NCI-H82 treated with DMSO at 0.1 percent for 48 hours (cell line): Measurements from ENCODE around the gene TRIM6.
"Not testable (repeated sequence)": the region's sequence is repeated elsewhere in the genome, so short reads cannot be mapped to it uniquely, and the experiment has no call there.

Experiments used
- DNase-seq: peaks from one replicate; lab custom pipeline; 2025; ENCODE audit not compliant: unreplicated experiment; lab: John Stamatoyannopoulos, UW

Gene TRIM6

DNA sequence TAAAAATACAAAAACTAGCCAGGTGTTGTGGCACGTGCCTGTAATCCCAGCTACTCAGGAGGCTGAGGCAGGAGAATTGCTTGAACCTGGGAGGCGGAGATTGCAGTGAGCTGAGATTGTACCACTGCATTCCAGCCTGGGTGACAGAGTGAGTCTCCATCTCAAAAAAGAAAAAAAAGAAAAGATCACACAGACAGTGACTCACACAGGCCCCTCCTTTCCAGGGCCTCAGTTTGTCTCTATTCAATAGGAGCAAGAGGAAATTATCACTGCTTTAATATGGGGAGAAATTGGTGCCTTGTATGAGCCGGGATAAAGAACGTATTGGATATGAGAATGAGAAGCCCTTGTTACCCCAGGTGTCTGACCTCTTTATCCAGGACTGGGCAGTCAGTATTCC, 6.4 kb downstream of the TRIM6 start:
- not testable (repeated sequence) for DNase-seq

DNA sequence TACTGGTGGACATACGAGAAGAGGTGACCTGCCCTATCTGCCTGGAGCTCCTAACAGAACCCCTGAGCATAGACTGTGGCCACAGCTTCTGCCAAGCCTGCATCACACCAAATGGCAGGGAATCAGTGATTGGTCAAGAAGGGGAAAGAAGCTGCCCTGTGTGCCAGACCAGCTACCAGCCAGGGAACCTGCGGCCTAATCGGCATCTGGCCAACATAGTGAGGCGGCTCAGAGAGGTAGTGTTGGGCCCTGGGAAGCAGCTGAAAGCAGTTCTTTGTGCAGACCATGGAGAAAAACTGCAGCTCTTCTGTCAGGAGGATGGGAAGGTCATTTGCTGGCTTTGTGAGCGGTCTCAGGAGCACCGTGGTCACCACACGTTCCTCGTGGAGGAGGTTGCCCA, 6.9 kb downstream of the TRIM6 start:
- DNase-seq, result no peak

DNA sequence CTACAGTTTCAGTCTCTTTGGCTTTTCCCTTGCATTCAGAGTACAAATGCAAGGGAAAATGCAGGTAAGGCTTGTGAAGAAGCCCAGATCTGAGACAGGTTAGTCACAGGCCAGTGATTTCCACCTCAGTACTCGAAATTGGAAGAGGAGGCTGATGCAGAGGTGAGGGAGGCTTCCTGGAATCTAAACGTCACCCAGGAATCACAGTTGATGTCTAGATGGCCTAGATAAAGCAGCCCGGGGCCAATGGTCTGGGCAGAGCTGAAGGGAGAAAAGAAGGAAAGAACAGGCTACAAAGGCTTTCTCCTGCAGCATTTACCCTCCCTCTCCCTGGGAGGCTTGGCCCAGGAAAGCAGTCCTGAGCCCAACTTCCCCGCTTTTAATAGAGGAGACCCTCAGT, 8.5 kb downstream of the TRIM6 start:
- no peak for DNase-seq

DNA sequence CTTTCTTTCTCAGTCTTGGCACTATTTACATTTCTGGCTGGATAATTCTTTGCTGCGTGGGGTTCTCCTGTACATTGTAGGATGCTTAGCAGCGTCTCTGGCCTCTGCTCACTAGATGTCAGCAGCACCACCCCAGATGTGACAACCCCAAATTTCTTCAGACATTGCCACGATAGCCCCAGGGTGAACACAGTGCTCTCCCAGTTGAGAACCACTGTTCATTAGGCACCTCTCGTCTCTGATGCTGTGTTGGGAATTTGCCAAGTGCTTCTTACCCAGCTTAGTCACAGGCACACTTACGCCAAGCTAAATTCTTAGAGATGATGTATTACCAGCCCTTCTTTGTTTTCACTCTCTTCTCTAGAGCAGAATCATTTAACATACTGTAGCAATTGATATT, 9.4 kb downstream of the TRIM6 start:
- no peak for DNase-seq

DNA sequence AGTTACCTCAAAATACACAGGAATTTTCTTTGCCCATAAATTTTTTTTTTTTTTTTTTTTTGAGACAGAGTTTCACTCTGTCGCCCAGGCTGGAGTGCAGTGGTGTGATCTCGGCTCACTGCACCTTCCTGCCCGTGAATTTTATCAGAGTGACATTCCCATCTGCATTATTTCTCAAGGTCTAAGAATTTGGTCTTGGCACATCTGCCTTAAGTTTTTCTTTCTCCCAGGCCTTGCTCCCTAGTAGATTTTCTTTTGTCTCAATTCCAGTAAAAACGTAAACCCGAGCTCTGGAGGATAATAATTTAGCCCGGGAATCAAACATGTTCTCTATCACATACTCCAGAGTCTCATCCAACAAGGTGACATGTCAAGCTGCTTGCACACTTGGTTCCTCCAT, 12.4 kb downstream of the TRIM6 start:
- DNase-seq, result no peak

DNA sequence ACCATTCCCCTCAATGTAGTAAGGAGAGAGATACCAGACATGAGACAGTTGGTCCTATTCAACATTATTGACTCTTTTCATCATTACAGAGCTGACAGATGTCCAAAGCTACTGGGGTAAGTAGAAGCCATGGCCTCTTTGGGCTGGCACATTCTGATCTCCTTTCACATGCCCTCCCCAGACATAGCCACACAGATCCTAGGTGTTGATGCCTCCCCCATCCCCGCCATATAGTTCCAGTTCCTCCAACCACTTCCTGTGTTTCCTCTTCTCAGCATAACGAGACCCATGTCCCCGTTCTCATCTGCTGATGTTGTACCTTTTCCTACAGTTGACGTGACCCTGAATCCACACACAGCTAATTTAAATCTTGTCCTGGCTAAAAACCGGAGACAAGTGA, 14.0 kb downstream of the TRIM6 start:
- DNase-seq, result no peak

DNA sequence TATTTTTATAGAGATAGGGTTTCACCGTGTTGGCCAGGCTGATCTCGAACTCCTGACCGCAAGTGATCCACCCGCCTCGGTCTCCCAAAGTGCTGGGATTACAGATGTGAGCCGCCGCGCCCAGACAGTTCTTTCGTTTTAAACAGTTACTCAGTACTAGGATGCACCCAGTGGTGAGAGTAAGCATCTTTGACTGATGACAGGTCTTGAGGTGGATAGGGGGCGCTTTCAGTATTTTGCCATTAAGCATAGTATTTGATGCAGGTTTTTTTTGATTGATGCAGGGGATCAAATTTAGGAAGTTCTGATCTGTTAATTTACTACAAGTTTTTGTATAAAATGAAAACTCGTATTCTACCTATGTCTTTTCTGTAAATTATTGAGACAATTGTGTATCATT, 15.2 kb downstream of the TRIM6 start:
- DNase-seq, result no peak

DNA sequence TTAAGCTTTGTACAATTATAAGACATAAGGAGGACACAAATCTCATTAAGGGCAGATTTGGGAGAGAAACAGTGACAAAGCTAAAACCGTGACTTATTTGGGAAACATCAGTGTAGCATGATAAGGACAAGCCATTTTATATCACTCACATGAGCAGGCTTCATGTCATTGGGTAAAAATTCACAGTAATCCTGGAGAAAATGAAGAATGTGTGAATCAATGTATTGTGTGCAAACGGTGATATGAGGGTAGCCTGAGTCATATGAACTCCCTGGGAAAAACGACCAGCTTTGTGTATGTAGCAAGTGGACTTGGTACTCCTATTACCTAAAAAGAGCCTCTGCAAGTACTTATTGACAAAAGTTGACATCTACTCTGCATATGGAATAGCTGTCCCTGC, 22.4 kb downstream of the TRIM6 start:
- no peak for DNase-seq

DNA sequence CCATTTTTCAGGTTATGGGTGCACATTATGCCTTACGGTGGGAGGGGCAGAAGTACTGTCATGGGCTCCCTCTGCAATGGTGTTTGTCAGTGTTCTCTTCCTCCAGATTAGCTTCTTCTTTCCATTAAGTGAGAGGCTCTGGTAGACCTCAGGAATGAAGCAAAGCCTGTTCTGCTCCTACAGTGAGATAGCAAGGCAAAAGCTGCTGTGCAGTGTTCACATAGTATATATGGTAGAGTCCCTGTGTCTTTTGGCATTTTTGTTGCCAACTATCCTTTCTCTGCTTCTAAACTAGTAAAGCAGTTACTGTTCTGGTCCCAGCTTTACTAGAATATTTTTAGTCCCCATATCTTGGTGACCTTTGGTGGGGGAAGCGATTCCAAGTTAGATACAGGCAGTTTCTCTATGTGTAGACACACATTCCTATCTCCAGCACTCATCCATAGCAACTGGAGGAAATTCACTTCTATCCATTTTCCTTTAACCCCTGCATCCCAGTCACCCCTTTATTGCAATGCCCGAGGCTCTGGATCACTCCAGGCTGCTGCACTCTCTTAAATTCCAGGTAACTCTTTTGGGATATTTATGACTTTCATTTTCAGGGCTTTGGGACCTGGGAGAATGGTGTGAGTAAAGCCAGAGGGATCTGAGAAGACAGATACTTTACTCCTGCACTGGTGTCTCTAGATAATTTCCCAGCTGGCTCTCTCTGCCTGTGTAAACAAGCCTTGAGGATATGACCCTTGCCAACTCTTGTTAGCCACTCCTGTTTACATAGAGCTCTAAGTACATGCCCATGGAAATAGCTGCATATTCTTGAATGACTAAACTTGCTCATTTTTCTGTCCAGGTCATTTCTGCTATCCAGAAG, 24.4 kb downstream of the TRIM6 start:
- no peak for DNase-seq

DNA sequence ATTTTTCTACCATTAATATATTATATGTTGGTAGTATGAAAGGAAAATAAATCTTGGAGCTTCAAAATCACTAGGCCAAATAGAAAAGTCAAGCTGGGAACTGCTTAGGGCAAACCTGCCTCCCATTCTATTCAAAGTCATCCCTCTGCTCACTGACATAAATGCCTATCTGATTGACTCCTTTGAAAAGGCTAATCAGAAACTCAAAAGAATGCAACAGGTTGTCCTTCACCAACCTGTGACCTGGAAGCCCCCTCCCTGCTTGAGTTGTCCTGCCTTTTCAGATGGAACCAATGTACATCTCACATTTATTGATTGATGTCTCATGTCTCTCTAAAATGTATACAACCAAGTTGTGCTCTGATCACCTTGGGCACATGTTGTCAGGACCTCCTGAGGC, 25.1 kb downstream of the TRIM6 start:
- DNase-seq, result no peak

DNA sequence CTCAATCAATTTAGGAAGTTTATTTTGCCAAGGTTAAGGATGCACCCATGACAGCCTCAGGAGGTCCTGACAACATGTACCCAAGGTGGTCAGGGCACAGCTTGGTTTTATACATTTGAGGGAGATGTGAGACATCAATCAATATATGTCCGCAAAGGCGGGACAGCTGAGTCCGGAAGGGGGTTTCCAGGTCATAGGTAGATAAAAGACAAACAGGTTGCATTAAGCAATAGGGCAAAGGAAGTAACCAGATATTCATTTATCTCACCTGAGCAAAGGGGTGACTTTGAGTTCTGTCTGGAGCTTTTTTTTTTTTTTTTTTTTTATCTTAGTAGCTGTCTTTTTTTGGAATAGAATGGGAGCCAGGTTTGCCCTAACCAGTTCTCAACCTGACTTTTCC, 26.4 kb downstream of the TRIM6 start:
- DNase-seq, result no peak

DNA sequence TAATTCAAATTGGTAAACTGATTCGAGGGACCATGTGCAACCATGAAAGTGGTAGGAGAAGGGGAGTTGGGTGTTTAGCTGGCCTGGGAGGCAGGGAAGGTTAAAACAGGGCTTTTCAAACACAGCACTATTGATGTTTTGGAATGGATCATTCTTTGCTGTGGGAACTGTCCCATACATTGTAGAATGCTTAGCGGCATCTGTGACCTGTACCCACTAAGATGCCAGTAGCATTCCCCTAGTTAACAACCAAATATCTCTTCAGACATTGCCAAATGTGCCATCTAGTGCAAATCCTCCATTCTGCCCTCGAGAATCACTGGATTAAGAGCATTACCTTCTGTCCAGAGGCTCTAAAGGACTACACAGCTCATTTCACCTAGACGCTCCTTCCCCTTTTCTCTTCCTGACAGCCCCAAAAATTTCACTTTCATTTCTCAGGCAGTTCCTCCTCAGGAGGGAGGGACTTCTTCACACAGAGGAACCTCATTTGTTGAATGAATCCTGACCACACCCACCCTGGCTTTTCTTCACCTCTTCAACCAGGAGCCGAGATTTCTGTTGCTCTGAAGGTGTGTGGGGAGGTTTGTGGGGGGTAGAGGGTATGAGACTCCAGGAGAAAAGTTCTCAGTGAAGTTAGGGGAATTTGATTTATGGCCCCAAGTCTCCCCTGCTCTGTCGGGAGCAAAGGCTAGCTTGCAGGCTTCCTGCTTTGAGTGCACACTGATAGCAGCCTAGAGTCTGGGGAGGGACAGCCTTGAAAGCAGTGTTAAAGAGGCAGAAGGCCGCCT, 28.2 kb downstream of the TRIM6 start, which contains the start of gene TRIM34:
TRIM34 (plus strand) TSS at position 513 of the 791 bp plus-strand sequence. CDS start 7,331 bp downstream, outside the sequence.
- DNase-seq, result no peak

DNA sequence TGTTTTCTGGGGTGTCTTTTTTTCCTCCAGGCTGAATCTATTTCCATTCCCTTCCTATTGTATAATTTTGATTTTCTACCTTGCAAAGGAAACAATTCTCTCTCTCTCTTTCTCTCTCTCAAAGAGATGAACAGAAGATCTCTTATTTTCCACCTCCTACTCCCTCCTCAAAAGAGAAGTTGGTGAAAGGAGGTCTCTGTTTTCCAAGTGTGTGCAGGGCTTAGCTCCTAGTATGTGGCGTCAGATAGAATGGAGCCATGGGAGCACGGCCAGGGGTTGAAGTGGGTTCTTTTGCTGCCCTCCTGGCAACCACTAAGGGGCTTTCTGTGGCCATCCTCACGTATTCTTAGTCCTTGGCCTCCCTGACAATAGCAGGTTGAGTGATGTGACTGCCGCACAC, 28.8 kb downstream of the TRIM6 start:
- DNase-seq, result no peak

DNA sequence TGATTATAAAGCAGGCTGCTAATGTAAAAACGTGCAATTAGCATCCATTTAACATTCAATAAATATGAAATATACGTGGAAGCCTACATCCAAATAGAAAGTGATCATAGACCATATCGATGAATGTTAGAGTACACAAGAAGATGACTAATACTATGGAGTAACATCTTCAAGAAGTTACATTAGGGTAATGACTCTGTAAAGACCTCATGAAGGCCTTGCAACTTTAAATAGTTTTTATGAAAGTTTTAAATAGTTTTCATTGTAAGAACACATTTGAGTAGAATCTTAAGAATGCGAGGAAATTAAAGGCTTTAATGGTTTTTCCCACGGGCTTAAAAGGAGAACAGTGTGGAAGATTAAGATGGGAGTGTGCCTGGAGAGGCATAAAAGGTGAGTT, 29.8 kb downstream of the TRIM6 start:
- no peak for DNase-seq

DNA sequence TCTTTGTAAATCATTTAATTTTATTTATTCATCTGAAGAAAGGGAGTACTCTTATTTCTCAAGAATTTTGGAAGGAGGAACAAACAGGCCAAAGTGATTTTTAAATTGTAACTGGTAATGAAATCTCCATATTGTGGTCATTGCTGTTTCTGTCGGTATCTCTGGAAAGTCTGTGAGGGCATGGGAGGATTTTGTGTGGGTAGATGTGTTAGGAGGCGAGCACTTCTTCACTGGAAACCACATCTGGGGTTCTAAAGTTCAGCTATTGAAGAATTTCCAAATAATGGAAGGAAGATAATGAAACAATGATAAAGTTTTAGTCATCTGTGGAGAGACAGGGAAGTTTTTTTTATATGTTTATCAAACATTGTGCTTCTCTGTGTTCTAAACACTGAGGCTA, 35.0 kb downstream of the TRIM6 start:
- no peak for DNase-seq

DNA sequence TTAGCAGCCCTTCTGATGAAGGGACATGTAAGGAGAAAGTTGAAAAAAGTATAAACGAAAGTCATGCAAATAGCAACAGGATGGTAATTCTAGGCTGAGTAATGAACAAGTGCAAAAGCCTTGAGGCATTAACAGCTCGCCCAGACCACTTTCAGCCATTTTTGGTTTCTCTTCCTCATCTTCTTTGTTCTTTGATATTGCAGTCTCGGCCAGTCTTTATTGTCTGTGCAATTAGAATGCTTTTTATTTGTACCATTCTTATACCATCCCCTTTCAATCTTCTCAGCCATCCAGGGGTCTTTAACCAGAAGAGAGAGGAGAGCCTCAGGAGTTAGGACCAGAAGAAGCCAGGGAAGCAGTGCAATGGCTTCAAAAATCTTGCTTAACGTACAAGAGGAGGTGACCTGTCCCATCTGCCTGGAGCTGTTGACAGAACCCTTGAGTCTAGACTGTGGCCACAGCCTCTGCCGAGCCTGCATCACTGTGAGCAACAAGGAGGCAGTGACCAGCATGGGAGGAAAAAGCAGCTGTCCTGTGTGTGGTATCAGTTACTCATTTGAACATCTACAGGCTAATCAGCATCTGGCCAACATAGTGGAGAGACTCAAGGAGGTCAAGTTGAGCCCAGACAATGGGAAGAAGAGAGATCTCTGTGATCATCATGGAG, 35.7 kb downstream of the TRIM6 start:
- DNase-seq, result no peak

DNA sequence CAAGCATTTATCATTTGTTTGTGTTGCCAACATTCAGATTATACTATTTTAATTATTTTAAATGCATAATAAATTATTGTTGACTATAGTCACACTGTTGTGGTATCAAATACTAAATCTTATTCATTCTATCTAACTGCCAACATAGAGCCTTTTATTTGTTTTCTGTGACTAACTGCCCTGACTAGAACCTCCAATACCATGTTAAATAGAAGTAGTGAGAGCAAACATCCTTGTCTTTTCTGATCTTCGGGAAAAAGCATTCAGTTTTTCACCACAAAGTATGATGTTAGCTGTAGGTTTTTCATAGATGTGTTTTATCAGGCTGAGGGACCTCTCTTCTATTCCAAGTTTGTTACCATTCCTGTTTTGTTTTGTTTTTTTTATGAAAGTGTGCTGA, 43.5 kb downstream of the TRIM6 start:
- no peak for DNase-seq

DNA sequence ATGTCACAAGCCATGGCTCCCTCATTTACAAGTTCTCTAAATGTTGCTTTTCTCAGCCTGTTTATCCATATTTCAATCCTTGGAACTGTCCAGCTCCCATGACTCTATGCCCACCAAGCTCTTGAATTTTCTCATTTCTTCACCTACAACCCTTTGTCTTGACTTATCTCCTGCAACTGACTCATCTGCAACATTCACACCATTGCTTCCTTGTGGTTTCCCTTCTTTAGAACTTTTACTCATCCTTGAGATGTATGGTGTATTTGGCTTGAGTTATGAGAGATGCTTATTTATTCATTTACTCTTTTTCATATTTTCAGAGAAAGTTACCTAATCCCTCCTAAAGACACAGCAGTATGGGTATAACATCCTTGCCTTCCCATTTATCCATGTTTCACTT, 47.1 kb downstream of the TRIM6 start:
- DNase-seq, result no peak

DNA sequence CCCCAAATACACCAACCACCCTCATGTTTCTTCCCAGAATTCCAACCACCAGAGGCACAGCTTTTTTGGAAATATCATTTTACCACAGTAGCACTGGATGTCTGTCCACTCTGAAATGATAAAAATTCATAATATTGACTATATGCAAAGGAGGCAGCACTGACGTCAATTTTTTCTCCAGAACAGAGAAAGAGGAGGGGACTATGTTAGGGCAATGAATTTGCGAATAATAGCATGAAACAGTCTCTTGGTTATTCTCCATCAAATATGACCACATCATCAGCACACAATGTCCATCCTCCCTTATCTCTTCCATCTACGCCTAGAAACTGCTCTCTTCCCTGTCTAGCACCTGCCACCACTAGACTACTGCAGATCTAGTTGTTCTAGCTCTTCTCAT, 49.7 kb downstream of the TRIM6 start:
- no peak for DNase-seq

DNA sequence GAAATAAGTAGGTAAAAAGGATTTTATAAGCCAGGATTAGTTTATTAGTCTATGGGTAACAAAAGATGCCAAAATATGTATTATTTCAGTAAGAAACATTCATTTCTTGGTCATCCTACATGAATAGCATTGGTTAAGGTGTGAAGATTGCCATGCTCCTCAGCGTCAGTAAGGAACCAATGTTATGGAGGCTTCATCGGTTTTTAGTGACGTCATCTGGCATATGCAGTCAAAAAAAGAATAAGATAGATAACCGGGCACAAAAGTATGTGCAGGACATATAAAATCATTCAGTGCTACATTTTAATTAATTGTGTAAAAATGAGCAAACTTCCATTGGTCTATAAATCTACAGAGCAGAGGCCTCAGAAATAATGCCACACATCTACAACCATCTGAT, 59.0 kb downstream of the TRIM6 start:
- no peak for DNase-seq

DNA sequence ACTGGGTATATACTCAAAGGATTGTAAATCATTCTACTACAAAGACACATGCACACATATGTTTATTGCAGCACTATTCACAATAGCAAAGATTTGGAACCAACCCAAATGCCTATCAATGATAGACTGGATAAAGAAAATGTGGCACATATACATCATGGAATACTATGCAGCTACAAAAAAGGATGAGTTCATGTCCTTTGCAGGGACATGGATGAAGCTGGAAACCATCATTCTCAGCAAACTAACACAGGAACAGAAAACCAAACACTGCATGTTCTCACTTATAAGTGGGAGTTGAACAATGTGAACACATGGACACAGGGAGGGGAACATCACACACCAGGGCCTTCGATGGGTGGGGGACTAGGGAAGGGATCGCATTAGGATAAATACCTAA, 60.5 kb downstream of the TRIM6 start:
- not testable (repeated sequence) for DNase-seq

DNA sequence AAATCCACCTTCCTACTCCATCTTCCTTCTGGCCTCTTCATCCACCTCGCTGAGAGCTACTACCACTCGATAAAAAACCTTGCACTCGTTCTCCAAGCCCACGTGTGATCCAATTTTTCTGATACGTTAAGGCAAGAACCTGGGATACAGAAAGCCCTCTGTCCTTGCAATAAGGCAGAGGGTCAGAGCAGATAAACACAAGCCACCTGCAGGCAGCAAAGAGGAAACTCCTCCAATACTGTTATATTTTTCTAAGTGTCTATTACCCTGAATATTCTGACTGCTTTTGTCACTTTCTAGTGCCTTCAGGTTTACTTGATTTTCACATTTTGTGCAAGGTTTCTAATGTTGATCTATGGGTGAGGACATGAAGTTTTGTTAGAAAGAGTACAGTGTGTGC, 61.9 kb downstream of the TRIM6 start:
- no peak for DNase-seq
